K562 (cell line): ENCODE measurements around the gene KLK15. TPM values are rescaled to one million over a fixed set of nuclear protein-coding genes. Genes with fewer than 3 reads are reported as not detected.

Experiments
- ATAC-seq: fragments of 200-7000 bp; cut with Tn5 transposase; 3 replicates; pipeline ENCODE4 v1.9.1; 2020; ENCODE audit warnings: moderate library complexity
- BruUV-seq: library from RNA; stranded (reverse); fragments of 400-500 nt; replicated peaks from 2 replicates; lab custom pipeline; 2021; lab: Mats Ljungman, UMichigan
- CTCF ChIA-PET: fragments of 300-600 bp; formaldehyde crosslinking; extraction: SDS; loops from one replicate; lab custom pipeline; 2021; ENCODE audit warnings: low intra/inter-chr PET ratio; lab: Yijun Ruan, JAX
- POLR2A ChIA-PET: fragments of 300-600, 350-650 bp; sonication (Branson Sonifier 250); formaldehyde crosslinking; extraction: SDS; loops from one replicate; lab custom pipeline; 2021; ENCODE audit warnings: antibody characterized with exemption, inconsistent platforms; lab: Yijun Ruan, JAX
- DNase-seq, 4 experiments: peaks; one replicate each; pipeline versions ENCODE4 v3.0.0 to v3.0.0-alpha.2; 2011 to 2018; ENCODE audit warnings: low spot score in 3 of 4, mixed read lengths in 3 of 4; ENCODE audit errors: extremely low read depth in 1 of 4
- FAIRE-seq: peaks from 2 replicates; lab custom pipeline; 2011; peaks lifted over from hg19 to GRCh38; lab: Jason Lieb, UNC
- H2AFZ ChIP-seq: 2 replicates; pipeline ENCODE4 v1.6.0; 2011; ENCODE audit warnings: low read depth, low read length, control low read depth, inconsistent platforms
- H3K27ac ChIP-seq: fragments of 200-600 bp; 3 replicates; pipeline ENCODE4 v1.8.0; 2011; ENCODE audit warnings: low read depth, mild to moderate bottlenecking, control low read depth, inconsistent platforms, low read length, moderate library complexity, mixed read lengths; ENCODE audit errors: extremely low read depth
- H3K27me3 ChIP-seq, 2 experiments: fragments of 300-600 bp in 1 of 2; 2 replicates in 1 of 2; 3 replicates in 1 of 2; pipeline versions ENCODE4 v1.6.0 to v1.8.0; 2011; ENCODE audit warnings: inconsistent platforms in 2 of 2, low read length in 2 of 2, mild to moderate bottlenecking in 1 of 2, mixed read lengths in 1 of 2, moderate library complexity in 1 of 2; ENCODE audit not compliant: control insufficient read depth in 2 of 2, insufficient read depth in 2 of 2
- H3K36me3 ChIP-seq: fragments of 300-600 bp; 3 replicates; pipeline ENCODE4 v1.8.0; 2011; ENCODE audit warnings: mild to moderate bottlenecking, low read length, inconsistent platforms; ENCODE audit not compliant: control insufficient read depth, insufficient read depth
- H3K4me1 ChIP-seq, 2 experiments: fragments of 200-600 bp in 1 of 2; replicated peaks in 1 of 2; 2 replicates in 1 of 2; 3 replicates in 1 of 2; pipeline versions ENCODE4 v1.5.1 to v1.8.0; 2011; ENCODE audit warnings: inconsistent platforms in 2 of 2, low read length in 2 of 2, mild to moderate bottlenecking in 1 of 2, mixed read lengths in 1 of 2, moderate library complexity in 1 of 2; ENCODE audit not compliant: control insufficient read depth in 2 of 2, insufficient read depth in 2 of 2
- H3K4me2 ChIP-seq: 2 replicates; pipeline ENCODE4 v1.6.1; 2011; ENCODE audit warnings: low read length, control low read depth, inconsistent platforms, mixed read lengths; ENCODE audit not compliant: insufficient read depth
- H3K4me3 ChIP-seq: fragments of 200-600 bp; sonication (generic), shearing (Covaris generic); 2 replicates; pipeline ENCODE4 v1.5.1; 2016; ENCODE audit warnings: control low read depth, inconsistent platforms
- H3K79me2 ChIP-seq: fragments of 200-600 bp; 3 replicates; pipeline ENCODE4 v1.8.0; 2011; ENCODE audit warnings: low read length, inconsistent platforms; ENCODE audit not compliant: control insufficient read depth, insufficient read depth
- H3K9ac ChIP-seq, 2 experiments: 2 replicates each; pipeline versions ENCODE4 v1.6.0 to v1.6.1; 2011; ENCODE audit warnings: low read depth in 2 of 2, low read length in 2 of 2, control low read depth in 1 of 2, inconsistent platforms in 1 of 2, mild to moderate bottlenecking in 1 of 2, mixed read lengths in 1 of 2; ENCODE audit not compliant: insufficient read depth in 1 of 2
- H3K9me1 ChIP-seq: one replicate; pipeline ENCODE4 v1.6.0; 2011; ENCODE audit warnings: inconsistent platforms, mild to moderate bottlenecking, low read length, moderate library complexity; ENCODE audit not compliant: control insufficient read depth, insufficient read depth
- H3K9me3 ChIP-seq: replicated peaks from 2 replicates; pipeline ENCODE4 v1.5.1; 2011; ENCODE audit warnings: low read depth, low read length, inconsistent platforms; ENCODE audit not compliant: control insufficient read depth, insufficient read depth
- H4K20me1 ChIP-seq: replicated peaks from 2 replicates; pipeline ENCODE4 v1.6.1; 2011; ENCODE audit warnings: low read length, inconsistent platforms, mixed read lengths; ENCODE audit not compliant: control insufficient read depth, insufficient read depth
- AFF4 ChIP-seq: sonication (generic); formaldehyde crosslinking; IDR thresholded peaks from 2 replicates; pipeline ENCODE4 v1.8.0; 2023; ENCODE audit warnings: mild to moderate bottlenecking, missing genetic modification reagents
- ARNT ChIP-seq, 2 experiments: fragments of 450-650 bp; IDR thresholded peaks; 2 replicates each; pipeline ENCODE4 v1.6.1; 2016; ENCODE audit warnings: mild to moderate bottlenecking in 1 of 2
- CCNT2 ChIP-seq: IDR thresholded peaks from 2 replicates; pipeline ENCODE4 v1.6.1; 2011; ENCODE audit warnings: borderline replicate concordance, low read depth, mild to moderate bottlenecking, moderate library complexity, mixed read lengths, low read length; ENCODE audit not compliant: insufficient read length; ENCODE audit errors: extremely low read depth
- CREB1 ChIP-seq, 2 experiments: sonication (generic) in 1 of 2; formaldehyde crosslinking in 1 of 2; IDR thresholded peaks; 2 replicates each; pipeline versions ENCODE4 v1.6.1 to v1.8.0; 2012 to 2022; ENCODE audit warnings: inconsistent platforms in 1 of 2, mild to moderate bottlenecking in 1 of 2, missing genetic modification reagents in 1 of 2, moderate library complexity in 1 of 2
- CXXC5 ChIP-seq: fragments of 250-450 bp; sonication (Bioruptor Pico); IDR thresholded peaks from 2 replicates; pipeline ENCODE4 v1.8.0; 2022; ENCODE audit warnings: inconsistent platforms, mild to moderate bottlenecking, moderate library complexity
- HNRNPH1 ChIP-seq: fragments of 200-400 bp; formaldehyde crosslinking; optimal IDR thresholded peaks from 2 replicates; pipeline ENCODE3; 2017; ENCODE audit warnings: low read depth, mild to moderate bottlenecking, low read length, moderate library complexity
- JUN ChIP-seq, 2 experiments: sonication (generic) in 1 of 2; formaldehyde crosslinking in 1 of 2; IDR thresholded peaks; 2 replicates each; pipeline versions ENCODE4 v1.6.1 to v1.8.0; 2012 to 2022; ENCODE audit warnings: borderline replicate concordance in 2 of 2, mild to moderate bottlenecking in 2 of 2, improper control_type of control experiment in 1 of 2, low read depth in 1 of 2, low read length in 1 of 2, missing genetic modification reagents in 1 of 2
- MAFG ChIP-seq: fragments of 450-650 bp; conservative IDR thresholded peaks from 2 replicates; pipeline ENCODE4 v1.6.1; 2016; ENCODE audit warnings: missing genetic modification characterization, missing compliant biosample characterization
- NFIC ChIP-seq: fragments of 450-650 bp; IDR thresholded peaks from 2 replicates; pipeline ENCODE4 v1.6.1; 2017; ENCODE audit warnings: mild to moderate bottlenecking, inconsistent platforms
- NRF1 ChIP-seq, 2 experiments: fragments of 450-650 bp; IDR thresholded peaks in 1 of 2; conservative IDR thresholded peaks in 1 of 2; 2 replicates each; pipeline ENCODE4 v1.6.1; 2014; ENCODE audit warnings: mild to moderate bottlenecking in 2 of 2
- POLR2G ChIP-seq: fragments of 200-400 bp; formaldehyde crosslinking; IDR thresholded peaks from 2 replicates; pipeline ENCODE4 v1.6.1; 2017; ENCODE audit warnings: low read depth, mild to moderate bottlenecking, antibody characterized with exemption, low read length, moderate library complexity
- RBBP5 ChIP-seq: fragments of 200-600 bp; sonication (generic); IDR thresholded peaks from 2 replicates; pipeline ENCODE4 v1.6.1; 2012; ENCODE audit warnings: borderline replicate concordance, mild to moderate bottlenecking, low read length, control low read depth, inconsistent platforms; ENCODE audit not compliant: insufficient read depth, poor library complexity, severe bottlenecking
- SNRNP70 ChIP-seq: fragments of 200-400 bp; formaldehyde crosslinking; optimal IDR thresholded peaks from 2 replicates; pipeline ENCODE3; 2017; ENCODE audit warnings: low read depth, low read length
- YY1 ChIP-seq, 3 experiments: IDR thresholded peaks; 2 replicates each; pipeline ENCODE4 v1.6.1; 2011; ENCODE audit warnings: low read length in 2 of 3, mild to moderate bottlenecking in 2 of 3, moderate library complexity in 2 of 3, borderline replicate concordance in 1 of 3, control low read depth in 1 of 3, low read depth in 1 of 3; ENCODE audit not compliant: insufficient read depth in 3 of 3, insufficient replicate concordance in 2 of 3, control insufficient read depth in 1 of 3, insufficient read length in 1 of 3; ENCODE audit errors: extremely low read depth in 1 of 3
- ZNF24 ChIP-seq: fragments of 450-650 bp; IDR thresholded peaks from 2 replicates; pipeline ENCODE4 v1.6.1; 2016
- ZNF263 ChIP-seq: sonication (generic); formaldehyde crosslinking; IDR thresholded peaks from 2 replicates; pipeline ENCODE4 v1.8.0; 2022; ENCODE audit warnings: mild to moderate bottlenecking, missing genetic modification reagents, borderline replicate concordance
- WGBS: fragments of 100-300 bp; shearing (Covaris generic); methylation state at CpG from one replicate; pipeline ENCODE4 v1.1.6; 2016; ENCODE audit warnings: low coverage, mixed read lengths; ENCODE audit not compliant: insufficient coverage; ENCODE audit errors: missing lambda C conversion rate; 5-methylcytosine and 5-hydroxymethylcytosine counted together
- in situ Hi-C: fragments of 300-500 bp; cut with MboI; formaldehyde crosslinking; loops from 4 replicates; pipeline ENCODE4 v1.15.0; 2018; ENCODE audit warnings: inconsistent platforms, mixed read lengths
- intact Hi-C: fragments of 100-400 bp; cut with micrococcal nuclease; formaldehyde crosslinking; loops from 2 replicates; pipeline ENCODE4 v1.14.2; 2022
- polyA plus RNA-seq, 8 experiments: library from polyadenylated mRNA; depleted of rRNA in 4 of 8; stranded (reverse) in 5 of 8; unstranded in 3 of 8; fragments of >200 nt; fragmentation: Nextera tagmentation in 2 of 8; fragmentation: Illumina TruSeq in 1 of 8; extraction: Ambion mirVana in 2 of 8; extraction: Trizol in 1 of 8; gene quantifications; 2 replicates each; pipeline versions ENCODE4 v1.2.1 to v1.2.3, GENCODE V29; 2011 to 2014; ENCODE audit warnings: inconsistent platforms in 1 of 8, missing spikeins in 1 of 8
- total RNA-seq, 7 experiments: library from RNA; depleted of rRNA in 6 of 7; stranded (reverse); fragments of >200 nt in 6 of 7; fragmentation: Illumina TruSeq in 2 of 7; extraction: Trizol in 2 of 7; gene quantifications; 2 replicates each; pipeline versions ENCODE4 v1.2.1 to v1.2.3, GENCODE V29; 2011 to 2021; ENCODE audit warnings: low replicate concordance in 1 of 7

Gene KLK15
- total and polyA plus RNA-seq, 9 of the 15 experiments (the other 6 are each of a cell fraction or from before 2014, with no cell fraction given): not detected

- H3K4me3 ChIP-seq: no peak overlapping the region
- peaks cover 20% of the 10 kb centered on the region for H3K79me2 ChIP-seq
- H3K4me2 ChIP-seq: no peak overlapping the region
- H3K9me1 ChIP-seq: peaks cover 15% of the 10 kb centered on the region
- BruUV-seq: no TSS peak
- H2AFZ ChIP-seq: no peak overlapping the region
- in situ Hi-C loops (no loop called here), intact Hi-C loops (no loop called here)
- H3K9me3 ChIP-seq: no peaks in the 10 kb centered on the region
- ATAC-seq (peak; percentile 44), FAIRE-seq (no peak), DNase-seq (no peak)
- H3K27me3 ChIP-seq: no peaks in the 10 kb centered on the region
- H4K20me1 ChIP-seq: peaks cover 47% of the 10 kb centered on the region
- ChIA-PET POLR2A (interaction anchor here (0.5 to 3.7 kb wide), 22 partner anchors 7 to 468 kb away, joined by 3 to 58 read pairs (median 4); partner anchors contain the start of genes KCNC3 and KLK3), CTCF (no interaction called here)
- no peak overlapping the region for H3K27ac ChIP-seq
- H3K36me3 ChIP-seq: peaks cover 61% of the 10 kb centered on the region
- H3K9ac ChIP-seq: peak overlapping the region in 1 of 2 experiments; percentile 76; a peak in 2 of 4 replicates
- WGBS: 82% methylated on average over 8 of the region's 8 CpGs
- H3K4me1 ChIP-seq: peaks cover 10 to 65% of the 10 kb centered on the region in 2 experiments; a peak in 4 of 5 replicates
- TF ChIP-seq JUN (IDR thresholded peaks at IDR 0.05; ENCODE audit: borderline replicate concordance, low read depth, low read length): no peak
- TF ChIP-seq JUN (CRISPR knock-in tag; IDR thresholded peaks at IDR 0.05; ENCODE audit: borderline replicate concordance): no peak
- no peak for TF ChIP-seq ARNT (IDR thresholded peaks at IDR 0.05)
- TF ChIP-seq MAFG (tag): no peak
- 0 out of 2 replicates have a peak, but pooled peaks have one; percentile 50 for TF ChIP-seq ZNF263 (CRISPR knock-in tag)
- no peak for TF ChIP-seq AFF4 (CRISPR knock-in tag)
- no peak for TF ChIP-seq CXXC5 (CRISPR knock-in tag)
- TF ChIP-seq CREB1 (IDR thresholded peaks at IDR 0.05): peak; percentile 5; the same call in 1 of the 2 replicates
- TF ChIP-seq CREB1 (CRISPR knock-in tag; IDR thresholded peaks at IDR 0.05): no peak
- TF ChIP-seq ZNF24: no peak
- peak; percentile 9 for TF ChIP-seq CCNT2
- 0 out of 2 replicates have a peak, but pooled peaks have one; percentile 2 for TF ChIP-seq NFIC
- peak in 1 of 3 experiments; percentile 6 for TF ChIP-seq YY1 (IDR thresholded peaks at IDR 0.05; ENCODE audit: borderline replicate concordance in 1 of 3, control insufficient read depth in 1 of 3, extremely low read depth in 1 of 3, insufficient read depth in 3 of 3, insufficient read length in 1 of 3, insufficient replicate concordance in 2 of 3, low read depth in 1 of 3, low read length in 2 of 3)
- TF ChIP-seq NRF1 (conservative IDR thresholded peaks at IDR 0.05 in 1 of 2, IDR thresholded peaks at IDR 0.05 in 1 of 2): no peak
- peak; percentile 85 for TF ChIP-seq POLR2G
- TF ChIP-seq RBBP5: peak; percentile 26
- TF ChIP-seq SNRNP70: peak; percentile 61
- TF ChIP-seq HNRNPH1: no peak
These were observed 36.5 kb downstream of the KLK15 start for GRCh38 chr19:50796634-50797428.
